Subcutaneous abdominal adipose tissue (tissue), 5 donors: Measurements from ENCODE around the gene KLHL25.

Source experiments
- H3K27ac ChIP-seq: one replicate; pipeline ENCODE4 v1.7.0; 2013; ENCODE audit warnings: low read depth, mild to moderate bottlenecking, inconsistent platforms, low read length, moderate library complexity
- H3K27me3 ChIP-seq, 5 donors: one replicate each; pipeline ENCODE4 v1.7.0; 2013; ENCODE audit warnings: low read length in 5 of 5, inconsistent platforms in 1 of 5; ENCODE audit not compliant: control insufficient read depth in 5 of 5, insufficient read depth in 4 of 5
- H3K36me3 ChIP-seq, 5 donors: one replicate each; pipeline ENCODE4 v1.7.0; 2013; ENCODE audit warnings: low read length in 5 of 5; ENCODE audit not compliant: control insufficient read depth in 5 of 5, insufficient read depth in 5 of 5
- H3K4me1 ChIP-seq, 5 donors: one replicate each; pipeline ENCODE4 v1.7.0; 2013; ENCODE audit warnings: low read length in 5 of 5, mild to moderate bottlenecking in 3 of 5, moderate library complexity in 1 of 5; ENCODE audit not compliant: control insufficient read depth in 5 of 5, insufficient read depth in 5 of 5
- H3K4me3 ChIP-seq, 5 donors: one replicate each; pipeline ENCODE4 v1.7.0; 2013; ENCODE audit warnings: low read length in 5 of 5, low read depth in 1 of 5
- H3K9ac ChIP-seq, 5 donors: one replicate each; pipeline ENCODE4 v1.7.0; 2013; ENCODE audit warnings: low read length in 5 of 5, mild to moderate bottlenecking in 4 of 5, moderate library complexity in 3 of 5
- H3K9me3 ChIP-seq, 5 donors: one replicate each; pipeline ENCODE4 v1.7.0; 2013; ENCODE audit warnings: low read length in 5 of 5; ENCODE audit not compliant: control insufficient read depth in 5 of 5
- donor health status: healthy.
- donor health status: healthy.
- donor health status: healthy.
- donor health status: healthy.
- donor health status: healthy.

The KLHL25 gene

GRCh38 chr15:85792102-85792731 is 2.5 kb downstream of the KLHL25 start:
- Histone ChIP-seq H3K4me1 (peaks cover 7 to 36% (median 25%) of the 10 kb centered on the region in 5 donors), H3K4me3 (no peak overlapping the region), H3K9ac (peak overlapping the region in 2 of 5 donors; percentile 2 to 11), H3K9me3 (no peaks in the 10 kb centered on the region), H3K27ac (no peak overlapping the region), H3K27me3 (no peaks in the 10 kb centered on the region), H3K36me3 (no peaks in the 10 kb centered on the region)

- H3K36me3 ChIP-seq, result no peaks in the 10 kb centered on the region
- no peaks in the 10 kb centered on the region for H3K9me3 ChIP-seq
- no peak overlapping the region for H3K27ac ChIP-seq
- H3K4me3 ChIP-seq, result no peak overlapping the region
- H3K4me1 ChIP-seq, result peaks cover 8 to 46% (median 33%) of the 10 kb centered on the region in 5 donors
- H3K27me3 ChIP-seq, result no peaks in the 10 kb centered on the region
- no peak overlapping the region for H3K9ac ChIP-seq
Observed at GRCh38 chr15:85789496-85789875, 5.2 kb downstream of the KLHL25 start.

GRCh38 chr15:85788771-85789495 is 5.8 kb downstream of the KLHL25 start:
- H3K9me3 ChIP-seq, result no peaks in the 10 kb centered on the region
- no peaks in the 10 kb centered on the region for H3K36me3 ChIP-seq
- no peak overlapping the region for H3K27ac ChIP-seq
- H3K27me3 ChIP-seq, result no peaks in the 10 kb centered on the region
- no peak overlapping the region for H3K4me3 ChIP-seq
- H3K9ac ChIP-seq, result no peak overlapping the region
- peaks cover 8 to 43% (median 31%) of the 10 kb centered on the region in 5 donors for H3K4me1 ChIP-seq

- Histone ChIP-seq H3K27ac (no peak overlapping the region), H3K4me3 (peak overlapping the region in 1 of 5 donors; percentile 4), H3K36me3 (no peaks in the 10 kb centered on the region), H3K27me3 (no peaks in the 10 kb centered on the region), H3K4me1 (peaks cover 6 to 28% (median 18%) of the 10 kb centered on the region in 5 donors), H3K9ac (no peak overlapping the region), H3K9me3 (no peaks in the 10 kb centered on the region)
Observed at GRCh38 chr15:85786781-85787114, 8.0 kb downstream of the KLHL25 start.

GRCh38 chr15:85785887-85786780 is 8.6 kb downstream of the KLHL25 start:
- no peaks in the 10 kb centered on the region for H3K36me3 ChIP-seq
- H3K27ac ChIP-seq, result peak overlapping the region; percentile 50
- H3K27me3 ChIP-seq, result no peaks in the 10 kb centered on the region
- peaks cover 6 to 33% (median 18%) of the 10 kb centered on the region in 5 donors for H3K4me1 ChIP-seq
- no peak overlapping the region for H3K9ac ChIP-seq
- H3K9me3 ChIP-seq, result no peaks in the 10 kb centered on the region
- H3K4me3 ChIP-seq, result peak overlapping the region in 1 of 5 donors; percentile 4

- H3K27me3 ChIP-seq, result no peaks in the 10 kb centered on the region
- no peaks in the 10 kb centered on the region for H3K36me3 ChIP-seq
- no peak overlapping the region for H3K27ac ChIP-seq
- H3K9me3 ChIP-seq, result no peaks in the 10 kb centered on the region
- H3K4me1 ChIP-seq, result peaks cover 13 to 63% (median 40%) of the 10 kb centered on the region in 5 donors
- no peak overlapping the region for H3K9ac ChIP-seq
- H3K4me3 ChIP-seq, result no peak overlapping the region
Observed at GRCh38 chr15:85782064-85782463, 12.7 kb downstream of the KLHL25 start.

GRCh38 chr15:85781099-85781498 is 13.6 kb downstream of the KLHL25 start:
- H3K27ac ChIP-seq, result peak overlapping the region; percentile 84
- no peaks in the 10 kb centered on the region for H3K36me3 ChIP-seq
- H3K9ac ChIP-seq, result peak overlapping the region in 2 of 5 donors; percentile 11 to 66
- H3K4me1 ChIP-seq, result peaks cover 10 to 64% (median 40%) of the 10 kb centered on the region in 5 donors
- H3K27me3 ChIP-seq, result no peaks in the 10 kb centered on the region
- no peak overlapping the region for H3K4me3 ChIP-seq
- H3K9me3 ChIP-seq, result no peaks in the 10 kb centered on the region

- peak overlapping the region in 3 of 5 donors; percentile 41 to 82 (median 76) for H3K9ac ChIP-seq
- H3K27me3 ChIP-seq, result no peaks in the 10 kb centered on the region
- no peaks in the 10 kb centered on the region for H3K36me3 ChIP-seq
- H3K4me3 ChIP-seq, result peak overlapping the region; percentile 32 to 82 (median 50)
- peaks cover 7 to 64% (median 40%) of the 10 kb centered on the region in 5 donors for H3K4me1 ChIP-seq
- peak overlapping the region; percentile 84 for H3K27ac ChIP-seq
- H3K9me3 ChIP-seq, result no peaks in the 10 kb centered on the region
Observed at GRCh38 chr15:85780225-85780985, 14.3 kb downstream of the KLHL25 start.

- peak overlapping the region; percentile 84 for H3K27ac ChIP-seq
- H3K36me3 ChIP-seq, result no peaks in the 10 kb centered on the region
- H3K4me1 ChIP-seq, result peaks cover 7 to 70% (median 44%) of the 10 kb centered on the region in 5 donors
- H3K27me3 ChIP-seq, result no peaks in the 10 kb centered on the region
- H3K4me3 ChIP-seq, result peak overlapping the region in 4 of 5 donors; percentile 28 to 82 (median 48)
- no peaks in the 10 kb centered on the region for H3K9me3 ChIP-seq
- peak overlapping the region in 3 of 5 donors; percentile 28 to 82 (median 76) for H3K9ac ChIP-seq
Observed at GRCh38 chr15:85779249-85779648, 15.5 kb downstream of the KLHL25 start.
